Tibial nerve (tissue), 4 donors: ENCODE measurements around the gene WNT11. TPM values are rescaled to one million over a fixed set of nuclear protein-coding genes. Genes with fewer than 3 reads are reported as not detected.

Source experiments
- DNase-seq, 2 donors: peaks; one replicate each; pipeline ENCODE4 v3.0.0-alpha.2; 2019; ENCODE audit warnings: low spot score in 2 of 2
- H3K27ac ChIP-seq, 4 donors: fragments of 200-600 bp; sonication (generic) in 3 of 4; one replicate each; pipeline ENCODE4 v1.5.1; 2017 to 2019; ENCODE audit warnings: mild to moderate bottlenecking in 1 of 4
- H3K27me3 ChIP-seq, 2 donors: fragments of 200-600 bp; sonication (generic) in 1 of 2; one replicate each; pipeline versions ENCODE4 v1.5.1 to v1.6.0; 2017 to 2019
- H3K36me3 ChIP-seq, 3 donors: fragments of 200-600 bp; sonication (generic); one replicate each; pipeline ENCODE4 v1.5.1; 2018 to 2019
- H3K4me1 ChIP-seq, 4 donors: fragments of 200-600 bp; sonication (generic) in 3 of 4; one replicate each; pipeline ENCODE4 v1.5.1; 2017 to 2019
- H3K4me3 ChIP-seq, 4 donors: fragments of 200-600 bp; sonication (generic) in 3 of 4; one replicate each; pipeline ENCODE4 v1.5.1; 2017 to 2019; ENCODE audit warnings: mild to moderate bottlenecking in 1 of 4, moderate library complexity in 1 of 4
- H3K9me3 ChIP-seq, 4 donors: fragments of 200-600 bp; sonication (generic) in 3 of 4; one replicate each; pipeline ENCODE4 v1.5.1; 2017 to 2019
- EP300 ChIP-seq, 2 donors: sonication (generic); formaldehyde crosslinking; IDR thresholded peaks; one replicate each; pipeline ENCODE4 v1.6.1; 2017; ENCODE audit warnings: antibody characterized with exemption in 2 of 2, mild to moderate bottlenecking in 1 of 2
- POLR2A ChIP-seq, 2 donors: fragments of 450-650 bp; IDR thresholded peaks; one replicate each; pipeline ENCODE4 v1.6.1; 2017; ENCODE audit warnings: antibody characterized with exemption in 2 of 2, mild to moderate bottlenecking in 2 of 2, moderate library complexity in 2 of 2
- WGBS, 2 donors: methylation state at CpG; one replicate each; pipeline ENCODE4 v1.1.5; 2018; 5-methylcytosine and 5-hydroxymethylcytosine counted together
- total RNA-seq, 4 donors: library from RNA; depleted of rRNA; stranded (reverse); fragments of >200 nt; gene quantifications; one replicate each; pipeline ENCODE4 v1.1.0, GENCODE V29; 2016
- TF ChIP-seq, protein P1 (sequence below), 5 experiments: fragments of 200-600 bp in 3 of 5; fragments of 450-650 bp in 2 of 5; sonication (generic) in 3 of 5; IDR thresholded peaks; one replicate each; pipeline ENCODE4 v1.5.1; 2016 to 2019; ENCODE audit warnings: antibody characterized with exemption in 5 of 5, mild to moderate bottlenecking in 3 of 5, moderate library complexity in 2 of 5

WNT11 gene
- total RNA-seq, 4 donors from 2014 or later, result 14.2 to 65.7 (median 27.5) TPM

DNA sequence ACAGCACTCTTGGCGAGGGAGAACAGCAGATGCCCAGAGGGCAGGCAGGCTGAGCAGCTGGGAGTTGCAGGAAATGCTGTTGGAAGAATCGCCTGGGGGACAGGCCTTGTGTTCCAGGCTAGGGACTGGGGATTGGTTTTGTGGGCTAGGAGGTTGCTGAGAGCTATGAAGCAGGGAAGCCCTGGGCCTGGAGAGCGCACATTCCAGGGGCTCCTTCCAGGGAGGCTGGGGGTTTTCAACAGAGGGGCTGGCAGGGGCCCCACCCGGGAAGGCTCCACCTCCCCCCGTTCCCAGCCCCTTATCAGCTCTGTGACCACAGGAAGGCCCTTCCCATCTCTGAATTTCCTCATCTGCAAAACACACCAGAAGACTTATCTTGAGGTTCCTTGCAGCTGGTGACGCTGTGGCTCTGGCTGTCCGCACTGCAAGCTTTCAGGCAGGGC is 21.7 kb downstream of the WNT11 start:
- Histone ChIP-seq H3K27me3 (no peaks in the 10 kb centered on the region), H3K4me3 (no peak overlapping the region), H3K9me3 (no peaks in the 10 kb centered on the region), H3K27ac (no peak overlapping the region), H3K36me3 (no peaks in the 10 kb centered on the region), H3K4me1 (peaks cover 0 to 19% (median 0%) of the 10 kb centered on the region in 4 donors)
- TF ChIP-seq, protein P1, sequence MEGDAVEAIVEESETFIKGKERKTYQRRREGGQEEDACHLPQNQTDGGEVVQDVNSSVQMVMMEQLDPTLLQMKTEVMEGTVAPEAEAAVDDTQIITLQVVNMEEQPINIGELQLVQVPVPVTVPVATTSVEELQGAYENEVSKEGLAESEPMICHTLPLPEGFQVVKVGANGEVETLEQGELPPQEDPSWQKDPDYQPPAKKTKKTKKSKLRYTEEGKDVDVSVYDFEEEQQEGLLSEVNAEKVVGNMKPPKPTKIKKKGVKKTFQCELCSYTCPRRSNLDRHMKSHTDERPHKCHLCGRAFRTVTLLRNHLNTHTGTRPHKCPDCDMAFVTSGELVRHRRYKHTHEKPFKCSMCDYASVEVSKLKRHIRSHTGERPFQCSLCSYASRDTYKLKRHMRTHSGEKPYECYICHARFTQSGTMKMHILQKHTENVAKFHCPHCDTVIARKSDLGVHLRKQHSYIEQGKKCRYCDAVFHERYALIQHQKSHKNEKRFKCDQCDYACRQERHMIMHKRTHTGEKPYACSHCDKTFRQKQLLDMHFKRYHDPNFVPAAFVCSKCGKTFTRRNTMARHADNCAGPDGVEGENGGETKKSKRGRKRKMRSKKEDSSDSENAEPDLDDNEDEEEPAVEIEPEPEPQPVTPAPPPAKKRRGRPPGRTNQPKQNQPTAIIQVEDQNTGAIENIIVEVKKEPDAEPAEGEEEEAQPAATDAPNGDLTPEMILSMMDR (IDR thresholded peaks at IDR 0.05), result no peak
- TF ChIP-seq POLR2A (IDR thresholded peaks at IDR 0.05) (no peak), EP300 (IDR thresholded peaks at IDR 0.05) (no peak)
- WGBS, 2 donors, result 64 to 68% methylated on average over 6 of the region's 7 CpGs
- no peak for DNase-seq

DNA sequence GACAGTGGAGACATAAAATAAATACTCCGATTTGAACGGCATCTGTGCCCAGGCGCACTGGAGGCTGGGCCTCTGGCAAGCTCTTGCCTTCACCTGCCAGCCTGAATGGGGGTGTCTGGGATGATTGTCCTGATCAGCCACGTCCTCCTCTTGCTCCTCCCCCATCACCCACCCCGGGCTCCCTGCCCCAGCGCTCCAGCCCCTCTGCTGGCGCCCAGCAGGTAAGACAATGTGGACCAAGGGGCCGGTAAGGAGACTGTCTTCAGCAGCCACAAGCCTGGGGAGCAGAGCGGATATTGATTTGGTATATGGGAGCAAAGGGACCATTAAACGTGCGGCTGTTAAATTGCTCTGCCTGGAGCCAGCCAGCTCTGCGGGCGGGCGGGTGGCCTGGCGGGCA is 24.9 kb downstream of the WNT11 start:
- H3K27ac ChIP-seq, result no peak overlapping the region
- TF ChIP-seq POLR2A (IDR thresholded peaks at IDR 0.05), result no peak
- TF ChIP-seq, protein P1 (IDR thresholded peaks at IDR 0.05), result no peak
- TF ChIP-seq EP300 (IDR thresholded peaks at IDR 0.05), result no peak
- WGBS, 2 donors, result 79 to 92% methylated on average over 15 of the region's 15 CpGs
- no peaks in the 10 kb centered on the region for H3K27me3 ChIP-seq
- peaks cover 0 to 12% (median 0%) of the 10 kb centered on the region in 4 donors for H3K4me1 ChIP-seq
- H3K36me3 ChIP-seq, result no peaks in the 10 kb centered on the region
- DNase-seq, result no peak
- H3K4me3 ChIP-seq, result no peak overlapping the region
- no peaks in the 10 kb centered on the region for H3K9me3 ChIP-seq

DNA sequence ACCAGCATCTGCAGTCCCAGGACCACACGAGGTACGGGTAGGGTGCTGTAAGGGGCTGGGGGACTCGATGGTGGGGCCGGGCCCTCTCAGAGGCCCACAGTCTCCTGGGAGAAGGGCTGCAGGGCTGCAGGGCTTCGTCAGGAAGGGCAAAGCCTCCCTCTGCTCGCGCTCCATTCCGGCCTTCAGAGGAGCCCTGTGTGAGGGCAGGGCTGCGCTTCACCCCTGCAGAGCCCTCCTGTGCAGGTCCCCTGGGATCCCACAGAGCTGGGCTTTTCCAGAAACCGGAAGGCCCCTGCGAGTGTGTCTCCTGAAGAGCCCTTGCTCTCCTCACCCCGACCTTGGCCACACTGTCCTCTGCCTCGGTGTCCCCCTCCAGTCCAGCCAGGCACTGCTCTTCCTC is 27.2 kb downstream of the WNT11 start:
- H3K4me1 ChIP-seq, result no peaks in the 10 kb centered on the region
- 81 to 87% methylated on average over 11 to 13 of the region's 13 CpGs for whole genome bisulfite sequencing, 2 donors
- H3K4me3 ChIP-seq, result no peak overlapping the region
- DNase-seq, result no peak
- no peak overlapping the region for H3K27ac ChIP-seq
- TF ChIP-seq EP300 (IDR thresholded peaks at IDR 0.05) (no peak), POLR2A (IDR thresholded peaks at IDR 0.05) (no peak)
- TF ChIP-seq, protein P1 (IDR thresholded peaks at IDR 0.05), result no peak
- H3K9me3 ChIP-seq, result no peaks in the 10 kb centered on the region
- no peaks in the 10 kb centered on the region for H3K27me3 ChIP-seq
- no peaks in the 10 kb centered on the region for H3K36me3 ChIP-seq

DNA sequence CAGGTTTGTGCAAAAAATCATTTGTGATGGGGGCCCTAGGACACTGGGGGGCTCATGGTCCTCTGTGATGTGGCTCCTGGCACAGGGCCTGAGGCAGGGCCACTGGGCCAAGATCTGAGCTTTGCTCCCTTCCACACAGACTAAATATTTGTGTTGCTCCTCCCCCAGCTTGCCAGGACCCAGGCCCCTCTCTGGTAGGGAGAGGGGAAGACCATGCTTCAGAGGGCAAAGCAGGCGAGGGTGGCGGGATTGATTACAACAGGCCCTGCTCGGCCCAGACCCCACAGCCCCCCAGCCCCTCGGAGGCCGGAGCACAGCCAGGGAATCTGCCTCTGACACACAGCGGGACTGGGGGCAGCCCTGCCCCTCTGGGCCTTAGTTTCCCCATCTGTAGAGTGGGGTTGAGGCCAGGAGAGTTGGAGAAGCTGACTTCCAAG is 29.0 kb downstream of the WNT11 start:
- TF ChIP-seq, protein P1 (IDR thresholded peaks at IDR 0.05), result no peak
- TF ChIP-seq EP300 (IDR thresholded peaks at IDR 0.05), result no peak
- no peak for TF ChIP-seq POLR2A (IDR thresholded peaks at IDR 0.05)
- DNase-seq, result no peak
- Histone ChIP-seq H3K4me3 (no peak overlapping the region), H3K4me1 (no peaks in the 10 kb centered on the region), H3K27me3 (no peaks in the 10 kb centered on the region), H3K9me3 (no peaks in the 10 kb centered on the region), H3K27ac (no peak overlapping the region), H3K36me3 (no peaks in the 10 kb centered on the region)
- 90% methylated on average over 6 of the region's 6 CpGs for WGBS, 2 donors

DNA sequence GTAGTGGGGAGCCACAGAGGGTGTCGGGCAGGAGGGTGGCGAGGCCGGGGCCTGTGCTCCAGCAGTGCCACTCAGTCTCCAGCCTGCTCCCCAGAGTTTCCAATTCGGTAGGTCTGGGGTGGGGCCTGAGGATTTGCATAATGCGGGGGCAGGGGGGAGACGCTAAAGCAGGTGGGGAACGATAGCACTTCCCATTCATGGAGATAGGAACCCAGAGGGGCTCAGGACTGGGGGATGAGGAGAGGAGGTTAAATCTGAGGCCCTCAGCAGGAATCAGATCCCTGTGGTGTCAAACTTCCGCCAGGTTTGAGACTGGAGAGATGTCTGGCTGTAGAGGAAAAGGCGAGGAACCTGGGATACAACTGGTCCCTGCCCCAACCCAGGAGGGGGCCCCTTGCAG is 29.8 kb downstream of the WNT11 start:
- TF ChIP-seq EP300 (IDR thresholded peaks at IDR 0.05), result no peak
- TF ChIP-seq, protein P1 (IDR thresholded peaks at IDR 0.05), result no peak
- no peak for TF ChIP-seq POLR2A (IDR thresholded peaks at IDR 0.05)
- Histone ChIP-seq H3K27ac (no peak overlapping the region), H3K4me3 (no peak overlapping the region), H3K36me3 (no peaks in the 10 kb centered on the region), H3K4me1 (no peaks in the 10 kb centered on the region), H3K27me3 (no peaks in the 10 kb centered on the region), H3K9me3 (no peaks in the 10 kb centered on the region)
- WGBS, 2 donors, result 86 to 93% methylated on average over 8 of the region's 9 CpGs
- no peak for DNase-seq
